ENCODE measurements around the gene NR2F1-AS1.
"Not testable (repeated sequence)": the region's sequence is repeated elsewhere in the genome, so short reads cannot be mapped to it uniquely, and the experiment has no call there.

NR2F1-AS1 gene

GRCh38 chr5:93422652-93423280, 158.3 kb downstream of the NR2F1-AS1 start:
- no peak for DNase-seq

DNA sequence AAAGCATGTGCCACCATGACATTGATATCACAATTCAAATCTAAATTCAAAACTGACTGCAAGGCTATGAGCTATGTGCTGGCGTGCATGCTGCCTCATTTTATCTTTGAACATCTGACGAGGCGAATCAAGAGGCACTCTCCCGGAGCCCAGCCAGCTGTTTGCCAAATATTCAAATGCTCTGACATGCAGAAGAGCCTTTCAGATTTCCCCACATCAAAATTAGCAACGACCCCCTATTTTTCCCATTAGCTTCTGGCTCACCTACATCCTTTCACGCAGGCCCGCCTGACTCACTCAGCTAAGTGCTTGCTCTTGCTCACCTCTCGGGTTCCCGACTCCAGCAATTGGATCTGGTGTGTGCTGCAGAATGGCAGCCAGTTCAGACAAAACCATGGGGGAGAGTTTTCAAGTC, 159.0 kb downstream of the NR2F1-AS1 start:
- DNase-seq = no peak

DNA sequence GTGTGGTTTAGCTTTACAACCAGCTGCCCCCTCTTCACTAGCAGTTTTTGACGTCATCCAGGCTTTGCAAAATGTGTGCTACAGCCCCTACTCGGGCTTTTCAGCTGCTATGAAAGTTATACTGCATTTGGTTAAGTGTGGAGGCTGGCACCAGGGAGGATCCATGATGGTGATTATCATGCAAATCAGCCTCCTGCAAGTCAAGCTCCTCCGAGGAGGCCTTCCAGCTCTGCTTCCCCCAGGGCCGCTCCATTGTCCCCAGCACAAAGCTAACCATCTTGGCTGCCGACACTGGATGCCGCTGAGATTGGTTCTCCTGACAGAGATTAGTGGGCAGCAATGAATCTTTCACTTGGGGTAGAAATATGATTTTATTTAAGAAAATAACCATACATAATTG, 159.6 kb downstream of the NR2F1-AS1 start:
- DNase-seq = no peak

GRCh38 chr5:93417490-93417889, 163.5 kb downstream of the NR2F1-AS1 start:
- no peak for DNase-seq

GRCh38 chr5:93415819-93416218, 165.2 kb downstream of the NR2F1-AS1 start:
- no peak for DNase-seq

- DNase-seq = no peak
These were observed 169.3 kb downstream of the NR2F1-AS1 start for GRCh38 chr5:93411716-93412115.

- DNase-seq = no peak
These were observed 171.3 kb downstream of the NR2F1-AS1 start for GRCh38 chr5:93409691-93410090.

- no peak for DNase-seq
These were observed 173.6 kb downstream of the NR2F1-AS1 start for GRCh38 chr5:93407454-93407853.

- DNase-seq = no peak
These were observed 174.0 kb downstream of the NR2F1-AS1 start for GRCh38 chr5:93406971-93407401.

- no peak for DNase-seq
These were observed 176.8 kb downstream of the NR2F1-AS1 start for GRCh38 chr5:93404246-93404645.

DNA sequence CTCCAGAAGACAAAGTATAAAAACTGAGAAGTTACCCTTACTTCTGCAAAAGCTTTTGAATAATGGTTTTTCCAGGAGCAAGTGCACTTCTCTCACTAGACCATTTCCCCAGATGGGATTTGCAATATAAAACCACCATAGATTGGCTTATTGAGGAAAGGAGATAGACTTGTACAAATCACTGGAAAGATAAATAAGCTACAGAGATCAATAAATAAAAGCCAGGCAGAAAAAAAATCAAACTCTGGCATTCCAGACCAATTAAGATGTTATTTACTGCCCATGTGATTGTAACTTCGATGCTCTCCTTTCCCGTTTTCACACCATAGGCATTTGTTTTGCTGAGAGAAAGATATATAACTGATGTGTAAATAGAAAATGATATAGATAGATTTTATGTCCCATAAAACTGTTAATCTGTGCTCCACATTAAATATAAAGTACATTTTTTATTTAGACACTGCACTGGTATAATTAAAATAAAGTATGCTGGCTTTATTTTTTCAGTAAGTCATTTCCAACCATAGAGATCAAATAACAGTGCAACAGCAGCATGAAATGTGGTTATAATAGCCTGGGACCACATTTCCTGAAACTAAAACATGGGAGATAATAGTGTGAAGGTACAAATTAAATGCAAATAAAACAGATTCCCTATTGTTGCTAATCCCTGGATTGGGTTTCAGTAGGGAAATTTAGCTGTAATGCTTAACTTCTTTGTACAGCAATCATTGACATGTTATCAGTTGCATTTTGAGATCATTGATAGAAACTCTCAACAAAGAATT, 177.7 kb downstream of the NR2F1-AS1 start:
- DNase-seq = no peak

DNA sequence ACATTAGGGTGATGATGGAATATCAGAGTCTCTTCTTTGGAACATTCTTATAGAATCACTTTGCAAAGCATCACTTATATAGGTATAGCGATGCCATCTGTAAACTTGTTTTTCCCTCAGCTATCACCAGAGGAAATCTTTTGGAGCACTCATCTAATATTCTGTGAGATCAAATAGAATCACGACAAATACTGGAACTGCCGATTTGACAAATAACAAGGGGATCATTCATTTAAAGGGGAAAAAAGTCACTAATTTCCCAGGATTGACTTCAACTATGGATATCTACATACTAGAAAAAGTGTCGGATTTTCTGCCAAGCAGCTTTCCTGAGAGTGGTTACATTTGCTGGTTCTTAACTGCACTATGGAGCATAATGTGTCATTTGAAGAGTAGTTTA, 178.6 kb downstream of the NR2F1-AS1 start:
- DNase-seq = no peak

- no peak for DNase-seq
These were observed 179.3 kb downstream of the NR2F1-AS1 start for GRCh38 chr5:93401634-93402213.

- no peak for DNase-seq
These were observed 181.3 kb downstream of the NR2F1-AS1 start for GRCh38 chr5:93399675-93400074.

DNA sequence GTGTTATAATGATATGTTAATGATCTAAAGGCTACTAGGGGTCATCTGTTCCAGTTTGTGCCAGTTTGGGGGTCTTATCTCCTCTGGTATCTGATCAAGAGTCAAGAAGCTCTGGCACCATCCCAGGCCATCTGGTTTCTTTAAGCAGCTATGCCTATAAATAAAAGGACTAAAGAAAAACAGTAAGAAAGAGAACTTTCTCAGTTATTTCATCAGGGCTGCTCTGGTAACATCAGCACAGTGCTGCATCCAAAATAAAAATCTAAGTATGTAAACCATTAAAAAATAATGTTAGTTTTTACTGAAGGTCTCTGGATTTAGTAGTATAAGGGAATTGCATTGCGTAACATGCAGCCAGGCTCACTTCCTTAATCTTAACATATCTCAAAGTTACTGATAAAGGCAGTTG, 185.0 kb downstream of the NR2F1-AS1 start:
- DNase-seq = no peak

- DNase-seq = no peak
These were observed 186.0 kb downstream of the NR2F1-AS1 start for GRCh38 chr5:93395010-93395409.

GRCh38 chr5:93394301-93394700, 186.7 kb downstream of the NR2F1-AS1 start:
- DNase-seq = no peak

GRCh38 chr5:93391169-93391568, 189.8 kb downstream of the NR2F1-AS1 start:
- DNase-seq = not testable (repeated sequence)

DNA sequence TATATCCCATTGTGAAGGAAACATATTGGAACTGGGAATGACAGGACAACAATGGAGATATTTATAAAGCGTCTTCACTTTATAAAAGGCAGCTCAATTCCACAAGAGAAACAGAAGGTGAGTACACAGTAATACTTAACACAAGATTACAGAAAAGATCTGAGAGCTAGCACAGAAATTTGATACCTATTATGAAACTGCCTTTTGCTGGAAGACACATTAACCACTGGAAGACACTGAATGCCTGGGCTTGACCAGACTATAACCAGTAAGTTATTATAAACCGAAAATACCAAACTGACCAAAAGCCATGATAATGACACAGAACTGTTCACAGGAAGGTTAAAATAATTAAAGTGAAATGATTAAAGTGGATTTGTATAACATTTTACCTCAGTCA, 195.4 kb downstream of the NR2F1-AS1 start:
- DNase-seq = no peak

GRCh38 chr5:93384995-93385394, 196.0 kb downstream of the NR2F1-AS1 start:
- no peak for DNase-seq

DNA sequence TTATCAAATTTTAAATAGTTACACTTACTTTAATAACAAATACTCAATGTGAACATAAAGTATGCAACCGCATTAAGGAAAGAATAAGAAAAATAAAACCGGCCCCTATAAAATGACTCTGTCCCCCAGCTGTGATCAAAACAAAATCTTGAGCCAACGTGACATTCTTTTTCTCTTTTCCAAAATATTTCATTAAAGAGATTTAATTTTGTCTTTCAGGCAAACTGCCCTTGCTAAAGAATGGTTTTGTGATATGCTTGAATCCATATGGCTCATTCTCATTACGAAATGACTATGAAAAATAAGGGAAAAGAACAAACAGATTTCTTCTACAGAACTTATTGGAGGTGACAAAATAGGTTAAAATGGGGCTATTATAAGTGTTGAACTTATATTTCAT, 197.0 kb downstream of the NR2F1-AS1 start:
- no peak for DNase-seq

- no peak for DNase-seq
These were observed 198.7 kb downstream of the NR2F1-AS1 start for GRCh38 chr5:93382188-93382825.

DNA sequence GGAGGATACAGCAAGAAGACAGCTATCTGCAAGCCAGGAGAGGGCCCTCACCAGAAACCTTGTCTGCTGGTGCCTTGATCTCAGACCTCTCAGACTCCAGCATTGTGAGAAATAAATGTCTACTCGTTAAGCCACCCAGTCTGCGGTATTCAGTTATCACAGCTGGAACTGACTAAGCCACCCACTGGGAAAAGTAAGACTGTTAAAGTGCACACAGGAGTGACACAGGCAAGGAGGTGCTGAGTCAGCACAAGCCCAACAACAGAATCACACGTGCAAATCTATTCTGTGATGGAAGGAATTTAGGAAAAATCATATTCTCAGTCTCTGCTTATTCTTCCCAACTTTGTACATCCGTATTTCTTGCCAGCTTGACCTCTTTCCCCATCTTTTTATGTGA, 200.0 kb downstream of the NR2F1-AS1 start:
- no peak for DNase-seq

GRCh38 chr5:93378073-93378472, 202.9 kb downstream of the NR2F1-AS1 start:
- DNase-seq = no peak
